ENCODE results near the gene GIPC3.
"Not testable (repeated sequence)": the region's sequence is repeated elsewhere in the genome, so short reads cannot be mapped to it uniquely, and the experiment has no call there.

The GIPC3 gene

DNA sequence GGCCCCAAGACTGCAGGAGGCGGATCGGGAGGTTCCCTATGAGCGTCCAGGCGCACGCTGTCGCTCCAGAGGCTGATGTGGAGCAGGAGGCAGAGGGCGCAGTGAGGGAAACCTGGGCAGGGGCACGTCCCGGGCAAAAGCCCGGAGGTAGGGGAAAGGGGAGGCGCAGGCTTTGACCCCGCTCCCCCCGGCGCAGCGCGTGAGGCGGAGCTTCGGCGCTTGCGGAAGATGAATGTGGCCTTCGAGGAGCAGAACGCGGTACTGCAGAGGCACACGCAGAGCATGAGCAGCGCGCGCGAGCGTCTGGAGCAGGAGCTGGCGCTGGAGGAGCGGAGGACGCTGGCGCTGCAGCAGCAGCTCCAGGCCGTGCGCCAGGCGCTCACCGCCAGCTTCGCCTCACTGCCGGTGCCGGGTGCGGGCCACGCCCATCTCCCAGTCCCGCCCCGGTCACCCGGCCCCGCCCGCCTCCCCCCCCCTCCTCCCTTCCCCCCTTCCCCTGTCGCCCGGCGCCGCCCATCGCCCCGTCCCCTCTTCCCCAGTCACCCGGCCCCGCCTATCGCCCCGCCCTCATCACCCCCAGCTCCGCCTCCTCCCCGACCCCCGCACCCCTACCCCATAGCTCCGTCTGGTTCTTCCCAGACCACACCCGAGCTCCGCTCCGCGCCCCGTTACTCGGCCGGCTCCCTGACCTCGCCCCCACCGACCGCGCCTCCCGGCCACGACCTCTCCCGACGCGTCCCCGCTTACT lies 8.4 kb upstream of the GIPC3 start:
- DNase-seq (ENCODE audit: low spot score), result no peak

DNA sequence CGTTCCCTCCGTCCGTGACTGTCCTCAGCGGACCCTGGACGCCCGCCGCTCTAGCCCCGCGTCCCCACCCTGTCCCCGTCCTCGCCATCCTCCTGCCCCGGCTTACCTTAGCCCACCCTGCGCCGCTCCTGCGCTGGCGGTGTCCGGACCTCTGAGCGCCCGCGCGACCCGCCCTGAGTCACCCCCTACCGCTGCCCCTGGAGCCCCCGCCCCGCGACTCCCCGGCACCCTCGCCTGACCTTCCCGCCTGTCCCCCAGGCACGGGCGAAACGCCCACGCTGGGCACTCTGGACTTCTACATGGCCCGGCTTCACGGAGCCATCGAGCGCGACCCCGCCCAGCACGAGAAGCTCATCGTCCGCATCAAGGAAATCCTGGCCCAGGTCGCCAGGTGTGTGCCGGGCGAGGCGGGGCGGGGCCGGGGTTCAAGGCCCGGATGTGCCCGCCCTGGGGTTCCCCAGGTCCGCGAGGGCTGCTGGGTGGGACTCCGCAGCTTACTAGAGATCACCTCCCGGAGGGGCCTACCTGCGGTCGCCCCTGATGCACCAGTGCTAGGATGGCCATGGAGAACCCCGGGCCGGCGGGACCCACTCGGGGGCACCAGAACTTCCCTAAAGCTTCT lies 7.4 kb upstream of the GIPC3 start:
- DNase-seq (ENCODE audit: low spot score), result no peak

DNA sequence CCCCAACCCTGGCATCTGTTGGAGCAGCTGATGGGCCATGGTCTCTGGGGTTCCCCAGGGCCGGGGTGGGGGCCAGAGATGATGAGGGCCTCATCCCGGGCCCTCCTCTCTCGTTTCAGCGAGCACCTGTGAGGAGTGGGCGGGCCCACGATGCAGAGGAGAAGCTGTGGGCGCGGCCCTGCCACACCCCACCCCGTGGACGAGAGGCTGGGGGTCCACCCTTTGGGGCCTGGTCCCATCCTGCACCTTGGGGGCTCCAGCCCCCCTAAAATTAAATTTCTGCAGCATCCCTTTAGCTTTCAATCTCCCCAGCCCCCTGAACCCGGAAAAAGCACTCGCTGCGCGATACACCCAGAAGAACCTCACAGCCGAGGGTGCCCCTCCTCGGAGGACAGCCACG lies 6.9 kb upstream of the GIPC3 start:
- DNase-seq (ENCODE audit: low spot score), result no peak

DNA sequence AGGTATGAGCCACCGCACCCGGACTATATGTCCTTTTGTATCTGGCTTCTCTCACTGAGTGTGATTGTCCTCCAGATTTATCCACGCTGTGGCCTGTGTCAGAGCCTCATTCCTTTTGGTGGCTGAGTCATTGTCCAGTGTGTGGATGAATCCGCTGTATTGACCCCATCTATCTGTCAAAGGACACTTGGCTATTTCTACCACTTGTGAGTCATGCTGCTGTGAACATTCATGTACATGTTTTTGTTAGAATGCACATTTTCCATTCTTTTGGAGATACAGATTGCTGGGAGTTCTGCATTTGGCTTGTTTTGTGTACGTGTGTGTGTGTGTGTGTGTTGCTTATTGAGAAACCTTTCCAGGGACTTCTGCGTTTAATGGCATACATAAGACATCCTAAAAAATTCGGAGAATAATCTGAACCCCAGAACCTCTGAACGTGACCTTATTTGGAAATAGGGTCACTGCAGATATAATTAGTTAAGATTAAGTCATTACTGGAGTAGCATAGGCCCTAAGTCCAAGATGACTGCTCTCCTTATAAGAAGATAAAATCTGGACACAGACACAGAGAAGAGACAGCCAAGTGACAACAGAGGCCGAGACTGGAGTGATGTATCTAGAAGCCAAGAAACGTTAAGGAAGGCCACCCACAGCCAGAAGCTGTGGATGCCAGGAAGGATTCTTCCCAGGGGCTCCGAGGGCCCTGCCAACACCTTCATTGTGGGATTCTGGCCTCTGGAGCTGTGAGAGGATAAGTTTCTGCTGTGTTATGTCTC lies 4.9 kb upstream of the GIPC3 start:
- no peak for DNase-seq (ENCODE audit: low spot score)

DNA sequence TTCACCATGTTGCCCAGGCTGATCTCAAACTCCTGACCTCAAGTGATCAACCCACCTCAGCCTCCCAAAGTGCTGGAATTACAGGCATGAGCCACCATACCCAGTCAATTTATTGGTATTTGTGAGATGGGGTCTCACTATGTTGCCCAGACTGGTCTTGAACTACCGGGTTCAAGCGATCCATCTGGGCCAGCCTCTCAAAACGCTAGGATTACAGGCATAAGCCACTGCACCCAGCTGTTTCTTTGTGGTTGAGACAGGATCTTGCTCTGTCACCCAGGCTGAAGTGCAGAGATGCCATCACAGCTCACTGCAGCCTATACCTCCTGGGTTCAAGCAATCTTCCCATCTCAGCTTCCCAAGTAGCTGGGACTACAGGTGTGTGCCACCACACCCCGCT lies 3.5 kb upstream of the GIPC3 start:
- not testable (repeated sequence) for DNase-seq (ENCODE audit: low spot score)

DNA sequence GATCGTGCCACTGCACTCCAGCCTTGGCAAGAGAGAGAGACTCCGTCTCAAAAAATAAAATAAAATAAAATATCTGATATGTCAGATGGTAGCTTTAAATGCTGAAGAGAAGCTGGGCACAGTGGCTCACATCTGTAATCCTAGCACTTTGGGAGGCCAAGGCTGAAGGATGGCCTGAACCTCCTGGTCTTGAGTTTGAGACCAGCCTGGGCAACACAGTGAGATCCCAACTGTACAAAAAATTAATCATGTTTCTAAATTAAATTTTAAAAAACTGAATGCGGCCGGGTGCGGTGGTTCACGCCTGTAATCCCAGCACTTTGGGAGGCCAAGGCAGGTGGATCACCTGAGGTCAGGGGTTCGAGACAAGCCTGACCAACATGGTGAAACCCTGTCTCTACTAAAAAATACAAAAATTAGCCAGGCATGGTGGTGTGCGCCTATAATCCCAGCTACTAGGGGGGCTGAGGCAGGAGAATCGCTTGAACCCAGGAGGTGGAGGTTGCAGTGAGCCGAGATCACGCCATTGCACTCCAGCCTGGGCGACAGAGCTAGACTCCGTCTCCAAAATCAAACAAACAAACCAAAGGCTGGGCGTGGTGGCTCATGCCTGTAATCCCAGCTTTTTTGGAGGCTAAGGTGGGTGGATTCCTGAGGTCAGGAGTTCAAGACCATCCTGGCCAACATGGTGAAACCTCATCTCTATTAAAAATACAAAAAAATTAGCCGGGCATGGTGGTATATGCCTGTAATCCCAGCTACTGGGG lies 1.1 kb upstream of the GIPC3 start:
- not testable (repeated sequence) for DNase-seq (ENCODE audit: low spot score)

DNA sequence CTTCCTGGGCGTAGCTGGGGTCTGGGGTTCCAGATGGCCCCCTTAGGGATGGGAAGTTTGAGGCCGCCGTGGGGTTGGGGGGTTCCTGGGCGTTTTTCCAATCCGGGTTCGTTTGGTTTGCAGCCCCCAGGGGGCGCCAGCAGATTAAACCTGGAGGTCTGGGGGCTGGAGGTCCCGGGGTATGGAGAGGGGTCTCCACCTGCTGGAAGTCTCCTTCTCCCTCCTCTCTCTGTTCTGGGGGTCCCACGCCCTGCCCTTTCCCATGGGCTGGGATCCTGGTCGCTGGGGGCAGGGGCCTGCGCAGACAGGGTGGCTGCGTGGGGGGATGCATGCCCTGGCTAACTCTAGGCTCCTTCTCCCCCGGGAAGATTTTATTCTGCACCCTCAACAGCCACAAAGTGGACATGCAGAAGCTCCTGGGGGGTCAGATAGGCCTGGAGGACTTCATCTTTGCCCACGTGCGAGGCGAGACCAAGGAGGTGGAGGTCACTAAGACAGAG lies 899 bp downstream of the GIPC3 start:
- no peak for DNase-seq (ENCODE audit: low spot score)

DNA sequence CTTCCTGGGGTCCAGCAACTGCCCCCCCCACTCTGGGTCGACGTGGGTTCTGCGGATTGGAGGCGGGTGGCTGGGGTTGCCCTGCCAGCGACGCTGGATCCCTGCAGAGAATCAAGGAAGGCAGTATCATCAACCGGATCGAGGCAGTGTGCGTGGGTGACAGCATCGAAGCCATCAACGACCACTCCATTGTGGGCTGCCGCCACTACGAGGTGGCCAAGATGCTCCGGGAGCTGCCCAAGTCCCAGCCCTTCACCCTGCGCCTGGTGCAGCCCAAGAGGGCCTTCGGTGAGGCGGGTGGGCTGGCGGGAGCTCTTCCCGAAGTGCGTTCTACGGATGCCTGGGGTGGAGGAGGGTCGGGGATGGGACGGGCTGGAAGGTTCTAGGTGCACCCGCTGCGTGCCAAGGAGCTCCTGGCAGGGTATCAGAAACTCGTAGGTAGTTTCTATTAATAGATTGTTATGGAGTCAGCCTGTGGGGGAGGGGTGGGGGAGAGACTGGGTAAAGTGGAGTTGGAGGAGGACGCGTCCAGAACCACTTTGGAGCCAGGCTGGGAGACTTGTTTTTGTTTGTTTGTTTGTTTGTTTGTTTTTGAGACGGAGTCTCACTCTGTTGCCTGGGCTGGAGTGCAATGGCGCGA lies 1.5 kb downstream of the GIPC3 start:
- no peak for DNase-seq (ENCODE audit: low spot score)

DNA sequence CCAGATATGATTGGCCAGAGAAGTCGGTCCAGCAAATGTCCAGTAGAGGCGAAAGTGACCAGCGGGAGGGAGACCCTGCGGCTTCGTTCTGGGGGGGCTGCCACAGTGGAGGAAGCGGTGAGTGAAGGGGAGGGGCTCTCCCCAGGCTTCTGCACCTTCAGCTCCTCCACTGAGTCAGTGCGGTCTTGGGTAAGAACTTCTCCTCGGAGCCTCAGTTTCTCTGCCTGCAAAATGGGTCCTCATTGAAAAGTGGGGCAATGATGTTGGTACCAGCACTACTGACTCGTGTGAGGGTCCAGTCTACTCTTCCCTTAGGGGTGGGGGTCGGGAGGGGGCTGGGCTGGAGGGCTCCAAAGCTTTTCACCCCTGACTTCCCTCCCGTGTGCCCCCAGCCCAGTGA lies 4.2 kb downstream of the GIPC3 start:
- DNase-seq (ENCODE audit: low spot score), result no peak

DNA sequence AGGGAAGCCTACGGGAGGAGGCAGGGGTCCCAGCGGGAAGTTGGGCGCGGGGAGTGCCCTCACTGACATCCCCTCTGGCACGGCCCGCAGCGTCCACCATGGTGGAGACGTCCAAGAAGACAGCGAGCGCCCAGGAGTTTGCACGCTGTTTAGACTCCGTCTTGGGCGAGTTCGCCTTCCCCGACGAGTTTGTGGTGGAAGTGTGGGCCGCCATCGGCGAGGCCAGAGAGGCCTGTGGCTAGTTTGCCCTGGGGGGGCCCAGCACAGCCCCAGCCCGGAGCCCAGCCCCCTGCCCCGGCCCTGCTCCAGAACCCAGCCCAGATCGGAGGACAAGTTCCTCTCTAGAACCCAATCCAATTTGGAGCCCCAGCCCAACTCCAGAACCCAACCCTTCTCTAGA lies 4.7 kb downstream of the GIPC3 start:
- DNase-seq (ENCODE audit: low spot score), result no peak

DNA sequence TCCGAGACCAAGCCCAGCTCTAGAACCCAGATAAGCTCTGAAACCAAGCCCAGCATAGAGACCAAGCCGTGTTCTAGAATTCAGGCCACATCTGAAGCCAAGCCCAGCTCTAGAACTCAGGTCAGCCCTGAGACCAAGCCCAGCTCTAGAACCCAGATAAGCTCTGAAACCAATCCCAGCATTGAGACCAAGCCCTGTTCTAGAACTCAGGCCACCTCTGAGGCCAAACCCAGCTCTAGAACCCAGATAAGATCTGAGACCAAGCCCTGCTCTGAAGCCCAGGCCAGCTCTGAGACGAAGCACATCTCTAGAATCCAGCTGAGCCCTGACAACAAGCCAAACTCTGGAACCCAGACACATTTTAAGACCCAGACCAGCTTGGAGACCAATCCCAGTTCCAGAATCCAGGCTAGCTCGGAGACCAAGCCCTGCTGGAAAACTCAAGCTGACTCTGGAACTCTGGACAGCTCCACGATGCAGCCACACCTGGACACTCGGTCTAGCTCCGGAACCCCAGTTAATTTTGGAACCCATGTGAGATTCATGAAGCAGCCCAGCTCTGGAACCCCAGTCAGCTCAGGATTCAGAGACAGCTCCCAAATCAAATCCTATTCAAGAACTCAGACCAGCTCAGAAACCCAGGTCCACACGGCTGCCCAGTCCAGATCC lies 5.8 kb downstream of the GIPC3 start:
- no peak for DNase-seq (ENCODE audit: low spot score)

DNA sequence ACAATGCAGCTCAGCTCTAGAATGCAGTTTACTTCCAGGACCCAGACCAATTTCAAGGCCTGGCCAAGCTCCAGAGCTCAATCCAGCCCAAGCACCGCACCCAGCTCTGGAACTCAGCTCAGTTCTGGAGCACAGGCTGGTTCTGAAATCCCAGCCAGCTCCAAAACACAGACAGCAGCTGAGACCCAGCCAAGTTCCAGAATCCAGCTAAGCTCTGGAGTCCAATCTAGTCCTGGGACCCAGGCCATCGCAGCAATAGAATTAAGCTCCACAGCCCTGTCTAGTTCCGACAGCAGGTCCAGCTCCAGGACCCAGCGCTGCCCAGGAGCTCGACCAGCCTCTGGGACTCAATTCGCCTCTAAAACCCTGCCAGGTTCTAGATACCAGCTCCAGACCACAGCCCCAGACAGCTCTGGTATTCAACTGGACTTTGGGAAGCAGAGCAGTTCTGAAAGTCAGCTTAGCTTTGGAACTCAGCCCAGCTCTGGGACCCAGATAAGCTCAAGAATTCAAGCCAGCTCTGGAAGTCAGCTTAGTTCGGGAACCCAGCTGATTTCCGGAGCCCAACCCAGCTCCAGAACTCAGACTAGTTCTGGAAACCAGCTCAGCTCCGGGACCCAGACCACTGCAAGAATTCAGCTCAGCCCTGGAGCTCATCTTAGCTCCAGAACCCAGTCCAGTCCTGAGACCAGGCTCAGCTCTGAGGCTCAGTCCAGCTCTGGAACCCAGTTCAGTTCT lies 6.8 kb downstream of the GIPC3 start:
- DNase-seq (ENCODE audit: low spot score), result no peak

DNA sequence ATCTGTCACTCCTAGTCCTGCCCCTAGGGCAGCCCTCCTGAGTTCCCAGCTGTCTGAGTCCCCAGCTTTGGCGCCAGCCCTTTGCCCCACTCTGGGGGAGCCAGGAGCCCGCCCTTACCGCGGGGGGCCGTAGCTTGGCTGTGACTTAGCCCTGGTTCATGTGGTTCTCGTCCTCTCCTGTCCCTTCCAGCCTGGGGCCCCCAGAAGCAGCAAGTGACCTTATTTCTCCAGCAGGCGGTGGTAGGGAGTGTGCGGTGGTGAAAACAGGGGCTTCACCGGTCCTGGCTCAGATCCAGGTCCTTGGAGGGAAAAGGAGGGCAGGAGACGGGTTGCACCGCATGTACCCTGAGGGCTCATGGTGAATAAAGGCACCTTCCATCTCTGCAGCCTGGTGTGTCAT lies 7.9 kb downstream of the GIPC3 start:
- no peak for DNase-seq (ENCODE audit: low spot score)

DNA sequence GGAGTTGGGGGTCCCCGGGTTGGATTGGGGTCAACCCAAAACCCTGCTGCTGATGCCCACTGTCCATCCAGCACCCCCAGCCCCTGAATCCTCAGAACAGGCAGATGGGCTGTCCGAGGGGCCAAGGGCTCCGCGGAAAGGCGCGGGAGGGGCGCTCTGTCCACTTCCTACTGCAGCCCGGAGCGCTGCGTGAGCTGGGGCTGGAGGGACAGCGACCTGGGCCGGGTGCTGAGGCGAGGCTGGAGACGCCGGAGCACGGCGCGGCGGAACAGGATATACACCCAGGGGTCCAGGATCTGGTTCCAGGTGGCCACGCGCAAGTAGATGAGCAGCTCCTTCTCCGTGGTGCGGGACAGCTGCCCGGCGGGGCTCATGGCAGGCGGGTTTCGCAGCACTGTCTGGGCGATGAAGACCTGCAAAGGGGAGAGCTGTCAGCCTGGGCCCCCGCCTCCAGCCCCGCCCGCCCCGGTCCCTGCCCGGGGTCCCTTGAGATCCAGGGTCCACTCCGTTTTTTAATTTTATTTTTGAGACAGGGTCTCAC lies 10.3 kb downstream of the GIPC3 start:
- no peak for DNase-seq (ENCODE audit: low spot score)

DNA sequence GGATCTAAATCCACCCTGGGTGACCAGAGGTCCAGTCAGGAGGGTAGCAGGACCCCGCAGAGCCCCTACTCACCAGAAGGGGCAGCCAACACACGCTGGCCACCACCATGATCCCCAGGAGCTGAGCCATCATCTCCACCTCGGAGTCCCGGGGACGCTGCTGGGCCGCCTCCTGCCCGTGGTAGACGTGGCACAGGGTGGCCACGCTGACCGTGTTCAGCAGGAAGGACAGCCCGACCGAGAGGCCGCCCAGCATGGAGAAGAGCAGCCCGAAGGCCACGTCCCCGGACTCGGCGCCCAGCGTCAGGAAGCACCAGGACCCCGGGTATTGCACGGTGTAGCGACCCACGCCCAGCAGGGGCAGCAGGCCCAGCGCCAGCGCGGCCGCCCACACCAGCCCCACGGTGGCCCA lies 14.5 kb downstream of the GIPC3 start:
- no peak for DNase-seq (ENCODE audit: low spot score)

DNA sequence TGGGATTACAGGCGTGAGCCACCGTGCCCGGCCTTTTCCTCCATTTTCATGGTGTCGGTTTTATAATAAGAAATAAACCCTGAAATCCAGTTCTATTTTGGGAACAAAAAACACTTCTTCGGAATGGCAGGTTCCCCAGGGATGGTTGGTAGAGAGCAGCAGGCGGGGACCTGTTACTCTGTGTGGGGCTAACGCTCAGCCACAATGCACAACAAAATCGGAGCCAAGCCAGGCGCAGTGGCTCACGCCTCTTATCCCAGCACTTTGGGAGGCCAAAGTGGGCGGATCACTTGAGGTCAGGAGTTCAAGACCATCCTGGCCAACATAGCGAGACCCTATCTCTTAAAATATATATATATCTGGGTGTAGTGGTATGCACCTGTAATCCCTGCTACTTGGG lies 15.7 kb downstream of the GIPC3 start:
- DNase-seq (ENCODE audit: low spot score), result no peak

DNA sequence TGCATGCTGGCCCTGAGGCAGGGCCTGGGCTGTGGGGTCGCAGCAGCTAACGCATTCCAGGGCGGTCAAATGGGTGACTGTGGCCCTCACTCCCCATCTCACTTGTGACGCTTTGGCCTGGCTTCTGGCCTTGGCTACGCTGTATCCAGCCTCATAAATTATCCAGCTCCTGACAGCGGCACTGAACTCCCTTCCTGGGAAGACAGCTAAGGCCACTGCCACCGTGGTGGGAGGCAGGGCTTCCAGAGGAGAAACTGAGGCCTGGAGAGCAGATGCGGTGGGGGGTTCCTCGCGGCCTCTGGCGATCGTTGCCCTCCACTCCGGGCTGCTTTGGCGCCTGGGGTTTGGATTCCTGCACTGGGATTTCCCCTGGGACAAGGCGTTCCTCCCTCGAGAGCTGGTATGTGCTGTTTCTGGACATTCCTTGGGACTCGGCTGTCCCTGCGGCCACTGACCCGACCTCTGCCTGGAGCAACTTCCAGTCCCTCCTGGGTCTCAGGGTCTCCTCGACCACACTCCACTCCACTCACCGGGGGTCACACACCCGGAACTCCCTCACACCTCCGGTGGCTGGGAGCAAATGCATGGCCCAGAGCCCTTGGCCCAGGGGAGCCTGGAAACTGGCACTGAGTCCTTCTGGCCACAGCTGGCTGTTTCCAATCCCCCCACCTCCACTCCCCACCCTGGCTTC lies 18.0 kb downstream of the GIPC3 start:
- DNase-seq (ENCODE audit: low spot score), result no peak

DNA sequence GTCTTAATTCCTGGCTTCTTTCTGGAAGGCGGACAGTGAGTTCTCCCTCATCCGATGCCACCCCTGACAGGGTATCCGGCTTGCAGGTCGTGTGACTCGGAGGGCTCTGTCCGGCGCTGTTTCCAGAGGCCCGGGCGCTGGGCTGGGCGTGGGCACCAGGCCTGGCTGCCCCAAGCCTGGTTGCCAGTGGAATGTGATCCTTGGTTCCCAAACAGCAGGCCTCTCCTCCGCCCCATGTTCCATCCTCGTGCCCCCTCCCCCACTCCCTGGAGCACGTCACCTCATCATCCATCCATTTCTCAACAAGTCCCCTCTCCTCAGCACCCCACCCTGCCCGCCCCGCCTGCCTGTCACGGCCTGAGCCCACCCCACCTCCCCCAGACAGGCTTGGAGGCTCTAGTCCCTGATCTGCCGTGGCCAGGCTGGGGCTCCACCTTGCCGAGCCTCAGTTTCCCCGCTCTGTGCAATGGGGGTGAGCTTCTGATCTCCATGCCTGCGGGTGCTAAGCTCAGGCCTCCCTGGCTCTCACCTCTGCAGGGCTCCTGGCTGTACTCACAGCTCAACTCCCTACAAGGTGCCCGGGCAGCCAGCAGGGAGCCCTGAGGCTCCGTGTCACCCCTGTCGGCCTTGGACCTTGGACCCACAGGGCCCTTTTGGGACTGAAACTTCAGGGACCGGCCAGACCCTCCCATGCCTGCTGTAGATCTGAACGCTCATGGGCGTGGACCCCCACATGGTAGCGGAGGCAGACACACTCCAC lies 19.1 kb downstream of the GIPC3 start:
- no peak for DNase-seq (ENCODE audit: low spot score)

DNA sequence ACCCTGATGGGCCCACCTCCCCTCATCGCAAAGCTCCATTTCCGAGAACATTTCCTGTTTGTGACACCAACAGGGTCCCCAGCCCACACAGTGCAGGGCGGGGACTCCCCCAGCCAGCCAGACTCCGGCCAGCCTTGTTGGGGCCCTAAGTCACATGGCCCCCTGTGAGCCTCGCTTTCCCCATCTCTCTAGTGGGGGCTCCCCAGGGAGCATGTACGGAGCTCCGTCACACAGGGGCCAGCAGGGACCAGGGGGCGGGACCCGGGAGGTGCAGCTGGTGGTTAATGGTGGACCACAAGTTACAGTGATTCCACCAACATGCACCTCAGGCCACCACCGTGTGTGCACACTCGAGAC lies 19.7 kb downstream of the GIPC3 start:
- DNase-seq (ENCODE audit: low spot score), result no peak
